GM19452 (cell line): ENCODE results near the gene CPA1.
"Not testable (repeated sequence)": the region's sequence is repeated elsewhere in the genome, so short reads cannot be mapped to it uniquely, and the experiment has no call there.

Experiments used
- ATAC-seq: cut with Tn5 transposase; IDR thresholded peaks from one replicate; pipeline ENCODE4 v1.9.1; 2021; ENCODE audit not compliant: unreplicated experiment

CPA1 gene

GRCh38 chr7:130371046-130371445 lies 9.2 kb upstream of the CPA1 start:
- no peak for ATAC-seq

GRCh38 chr7:130372402-130373165 lies 7.7 kb upstream of the CPA1 start:
- no peak for ATAC-seq

GRCh38 chr7:130374507-130374906 lies 5.8 kb upstream of the CPA1 start:
- no peak for ATAC-seq

- ATAC-seq, result not testable (repeated sequence)
These were observed 3.8 kb upstream of the CPA1 start for GRCh38 chr7:130376461-130376860.

- no peak for ATAC-seq
These were observed 3.1 kb upstream of the CPA1 start for GRCh38 chr7:130377178-130377577.

GRCh38 chr7:130379019-130379418 lies 1.3 kb upstream of the CPA1 start:
- ATAC-seq, result no peak

- no peak for ATAC-seq
These were observed 768 bp upstream of the CPA1 start for GRCh38 chr7:130379532-130379920.

- ATAC-seq, result no peak
These were observed 664 bp downstream of the CPA1 start for GRCh38 chr7:130380861-130381455.

- no peak for ATAC-seq
These were observed 1.4 kb downstream of the CPA1 start for GRCh38 chr7:130381468-130382312.

GRCh38 chr7:130383187-130383980 lies 3.1 kb downstream of the CPA1 start:
- ATAC-seq, result no peak

- no peak for ATAC-seq
These were observed 4.1 kb downstream of the CPA1 start for GRCh38 chr7:130384371-130384801.

- no peak for ATAC-seq
These were observed 4.7 kb downstream of the CPA1 start for GRCh38 chr7:130384841-130385599.

GRCh38 chr7:130385600-130386066 lies 5.3 kb downstream of the CPA1 start:
- no peak for ATAC-seq

GRCh38 chr7:130386876-130387275 lies 6.6 kb downstream of the CPA1 start:
- ATAC-seq, result no peak

- ATAC-seq, result no peak
These were observed 7.0 kb downstream of the CPA1 start for GRCh38 chr7:130387306-130387627.

GRCh38 chr7:130387628-130388403 lies 7.5 kb downstream of the CPA1 start:
- ATAC-seq, result no peak

GRCh38 chr7:130388671-130389070 lies 8.4 kb downstream of the CPA1 start:
- no peak for ATAC-seq

- ATAC-seq, result no peak
These were observed 10.2 kb downstream of the CPA1 start for GRCh38 chr7:130390486-130390885.

GRCh38 chr7:130393101-130393561 lies 12.8 kb downstream of the CPA1 start:
- no peak for ATAC-seq
